22Rv1 (cell line): Measurements from ENCODE around the gene PRXL2A.

Experiments
- ZFX ChIP-seq: fragments of 450-650 bp; IDR thresholded peaks from 2 replicates; pipeline ENCODE4 v1.6.1; 2017; ENCODE audit warnings: antibody characterized with exemption, borderline replicate concordance
- TF ChIP-seq, protein P1 (sequence below): fragments of 450-650 bp; IDR thresholded peaks from 2 replicates; pipeline ENCODE4 v1.5.1; 2017; ENCODE audit warnings: mild to moderate bottlenecking

DNA sequence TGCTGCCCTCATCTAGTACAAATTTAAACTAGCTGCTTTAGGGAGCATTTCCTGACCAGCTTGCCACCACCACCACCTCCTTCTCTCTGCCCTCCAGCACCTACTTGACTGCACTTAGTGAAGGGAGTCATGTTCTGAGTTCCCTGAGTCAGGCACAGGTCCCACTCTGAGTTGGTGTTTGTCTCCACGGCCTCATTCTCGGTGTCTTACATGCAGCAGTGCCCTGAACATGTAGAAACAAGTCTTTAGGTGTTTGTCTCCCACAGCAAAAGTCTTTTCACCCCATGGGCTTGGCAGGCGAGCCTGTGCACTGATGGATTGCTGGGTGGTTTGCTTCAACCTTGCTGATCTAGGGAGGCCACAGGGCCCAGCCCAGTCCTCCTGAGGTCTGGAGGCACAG, 62.6 kb downstream of the PRXL2A start:
- TF ChIP-seq, protein P1, sequence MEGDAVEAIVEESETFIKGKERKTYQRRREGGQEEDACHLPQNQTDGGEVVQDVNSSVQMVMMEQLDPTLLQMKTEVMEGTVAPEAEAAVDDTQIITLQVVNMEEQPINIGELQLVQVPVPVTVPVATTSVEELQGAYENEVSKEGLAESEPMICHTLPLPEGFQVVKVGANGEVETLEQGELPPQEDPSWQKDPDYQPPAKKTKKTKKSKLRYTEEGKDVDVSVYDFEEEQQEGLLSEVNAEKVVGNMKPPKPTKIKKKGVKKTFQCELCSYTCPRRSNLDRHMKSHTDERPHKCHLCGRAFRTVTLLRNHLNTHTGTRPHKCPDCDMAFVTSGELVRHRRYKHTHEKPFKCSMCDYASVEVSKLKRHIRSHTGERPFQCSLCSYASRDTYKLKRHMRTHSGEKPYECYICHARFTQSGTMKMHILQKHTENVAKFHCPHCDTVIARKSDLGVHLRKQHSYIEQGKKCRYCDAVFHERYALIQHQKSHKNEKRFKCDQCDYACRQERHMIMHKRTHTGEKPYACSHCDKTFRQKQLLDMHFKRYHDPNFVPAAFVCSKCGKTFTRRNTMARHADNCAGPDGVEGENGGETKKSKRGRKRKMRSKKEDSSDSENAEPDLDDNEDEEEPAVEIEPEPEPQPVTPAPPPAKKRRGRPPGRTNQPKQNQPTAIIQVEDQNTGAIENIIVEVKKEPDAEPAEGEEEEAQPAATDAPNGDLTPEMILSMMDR = no peak
- TF ChIP-seq ZFX = no peak
